ENCODE results near the gene TRDMT1. TPM values are rescaled to one million over a fixed set of nuclear protein-coding genes. Genes with fewer than 3 reads are reported as not detected.

The TRDMT1 gene
- total RNA-seq, 2 experiments from 2014 or later: 4.4 to 4.5 TPM

DNA sequence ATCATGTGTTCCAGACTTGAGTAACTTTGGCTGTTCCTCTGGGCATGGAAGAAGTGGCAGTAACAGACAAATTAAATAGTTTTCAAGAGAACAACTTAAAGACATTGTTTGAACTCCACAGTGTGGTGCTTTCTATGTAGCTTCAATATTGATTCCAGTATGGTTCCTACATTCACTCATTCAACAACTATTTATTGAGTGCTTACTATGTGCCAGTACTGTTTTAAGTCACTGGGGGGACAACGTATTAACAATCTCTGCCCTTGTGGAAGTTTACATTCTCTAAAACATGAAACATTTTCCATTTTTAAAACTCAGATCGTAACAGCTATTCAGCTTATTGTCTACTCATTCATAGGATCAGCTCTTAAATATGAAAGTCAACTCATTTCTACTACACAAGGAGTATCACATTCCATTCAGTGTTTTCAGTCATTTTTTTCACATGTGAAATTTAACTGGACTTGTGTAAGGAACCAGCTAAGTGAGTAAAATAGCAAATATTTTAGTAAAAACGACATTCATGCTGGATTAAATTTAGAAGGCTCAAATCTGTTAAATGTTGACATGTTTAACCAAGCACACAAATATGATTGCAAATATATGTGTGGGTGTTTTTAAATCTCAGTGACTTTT, 58.3 kb downstream of the TRDMT1 start:
- ATAC-seq (no peak), DNase-seq (no peak)
- intact Hi-C loops (cut with micrococcal nuclease): loop anchor here (5.0 kb wide), 1 partner anchor 116 kb away; no protein-coding TSS in a partner anchor
- H3K27me3 Mint-ChIP-seq: no peaks in the 10 kb centered on the region
- peaks cover 26% of the 10 kb centered on the region for H3K4me1 Mint-ChIP-seq (ENCODE audit: low read depth)
- peaks cover 2% of the 10 kb centered on the region for H3K36me3 Mint-ChIP-seq (ENCODE audit: low read depth)
- ChIA-PET POLR2A (interaction anchor here (1.1 kb wide), 1 partner anchor 87 kb away, joined by 5 read pairs; no protein-coding TSS in a partner anchor), CTCF (interaction anchor here (0.5 to 2.2 kb wide), 3 partner anchors 58 to 168 kb away, joined by 3 to 10 read pairs (median 6); partner anchors contain the start of gene TRDMT1)
- TF ChIP-seq, protein P1, sequence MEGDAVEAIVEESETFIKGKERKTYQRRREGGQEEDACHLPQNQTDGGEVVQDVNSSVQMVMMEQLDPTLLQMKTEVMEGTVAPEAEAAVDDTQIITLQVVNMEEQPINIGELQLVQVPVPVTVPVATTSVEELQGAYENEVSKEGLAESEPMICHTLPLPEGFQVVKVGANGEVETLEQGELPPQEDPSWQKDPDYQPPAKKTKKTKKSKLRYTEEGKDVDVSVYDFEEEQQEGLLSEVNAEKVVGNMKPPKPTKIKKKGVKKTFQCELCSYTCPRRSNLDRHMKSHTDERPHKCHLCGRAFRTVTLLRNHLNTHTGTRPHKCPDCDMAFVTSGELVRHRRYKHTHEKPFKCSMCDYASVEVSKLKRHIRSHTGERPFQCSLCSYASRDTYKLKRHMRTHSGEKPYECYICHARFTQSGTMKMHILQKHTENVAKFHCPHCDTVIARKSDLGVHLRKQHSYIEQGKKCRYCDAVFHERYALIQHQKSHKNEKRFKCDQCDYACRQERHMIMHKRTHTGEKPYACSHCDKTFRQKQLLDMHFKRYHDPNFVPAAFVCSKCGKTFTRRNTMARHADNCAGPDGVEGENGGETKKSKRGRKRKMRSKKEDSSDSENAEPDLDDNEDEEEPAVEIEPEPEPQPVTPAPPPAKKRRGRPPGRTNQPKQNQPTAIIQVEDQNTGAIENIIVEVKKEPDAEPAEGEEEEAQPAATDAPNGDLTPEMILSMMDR (IDR thresholded peaks at IDR 0.05): no peak
- no peak overlapping the region for H3K4me3 Mint-ChIP-seq
- no peak overlapping the region for H3K27ac Mint-ChIP-seq
- H3K9me3 Mint-ChIP-seq: no peaks in the 10 kb centered on the region

DNA sequence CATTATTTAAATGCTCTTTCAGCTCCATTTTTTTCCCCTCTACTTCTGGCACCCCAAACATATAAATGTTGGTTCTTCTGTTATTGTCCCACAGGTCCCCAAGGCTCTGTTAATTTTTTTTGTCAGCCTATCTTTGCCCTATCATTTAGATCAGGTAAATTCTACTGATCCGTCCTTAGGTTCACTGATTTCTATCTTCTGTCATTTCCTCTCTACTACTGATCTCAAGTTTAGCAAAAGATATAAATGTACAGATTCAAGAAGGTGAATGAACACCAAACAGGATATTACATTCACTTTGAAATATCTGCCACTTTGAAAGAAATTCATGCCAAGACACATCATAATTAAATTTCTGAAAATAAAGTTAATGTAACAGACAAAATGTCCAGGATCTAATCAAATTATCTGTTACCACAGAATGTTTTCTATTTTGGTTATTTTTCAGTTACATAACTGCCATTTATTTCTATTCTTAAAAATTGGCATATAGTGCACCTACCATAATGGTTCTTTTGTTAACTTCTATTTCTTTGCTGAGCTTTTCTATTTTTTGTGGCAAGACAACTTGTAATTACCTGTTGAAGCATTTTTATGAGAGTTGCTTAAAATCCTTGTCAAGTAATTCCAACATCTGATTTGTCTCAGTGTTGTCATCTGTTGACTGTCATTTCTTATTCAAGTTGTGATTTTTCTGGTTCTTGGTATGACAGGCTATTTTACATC, 59.8 kb downstream of the TRDMT1 start:
- ChIA-PET POLR2A (no interaction called here), CTCF (interaction anchor here (1.1 kb wide), 1 partner anchor 12 kb away, joined by 3 read pairs; no protein-coding TSS in a partner anchor)
- TF ChIP-seq, protein P1 (IDR thresholded peaks at IDR 0.05): no peak
- no peak overlapping the region for H3K4me3 Mint-ChIP-seq
- intact Hi-C loops (cut with micrococcal nuclease): loop anchor here (5.0 kb wide), 1 partner anchor 114 kb away; no protein-coding TSS in a partner anchor
- H3K9me3 Mint-ChIP-seq: no peaks in the 10 kb centered on the region
- peaks cover 26% of the 10 kb centered on the region for H3K4me1 Mint-ChIP-seq (ENCODE audit: low read depth)
- no peak for ATAC-seq
- no peaks in the 10 kb centered on the region for H3K27me3 Mint-ChIP-seq
- H3K36me3 Mint-ChIP-seq (ENCODE audit: low read depth): peaks cover 2% of the 10 kb centered on the region
- no peak overlapping the region for H3K27ac Mint-ChIP-seq
- no peak for DNase-seq

GRCh38 chr10:17140386-17140761, 61.1 kb downstream of the TRDMT1 start:
- TF ChIP-seq, protein P1 (IDR thresholded peaks at IDR 0.05): no peak
- ATAC-seq (no peak), DNase-seq (no peak)
- Mint-ChIP-seq H3K4me3 (no peak overlapping the region), H3K27ac (no peak overlapping the region), H3K9me3 (no peaks in the 10 kb centered on the region), H3K27me3 (no peaks in the 10 kb centered on the region), H3K36me3 (ENCODE audit: low read depth) (no peaks in the 10 kb centered on the region), H3K4me1 (ENCODE audit: low read depth) (peaks cover 22% of the 10 kb centered on the region)
- intact Hi-C loops (cut with micrococcal nuclease): loop anchor here (5.0 kb wide), 1 partner anchor 113 kb away; no protein-coding TSS in a partner anchor
- CTCF ChIA-PET: no interaction called here
- POLR2A ChIA-PET: interaction anchor here (1.3 kb wide), 1 partner anchor 111 kb away, joined by 4 read pairs; no protein-coding TSS in a partner anchor

DNA sequence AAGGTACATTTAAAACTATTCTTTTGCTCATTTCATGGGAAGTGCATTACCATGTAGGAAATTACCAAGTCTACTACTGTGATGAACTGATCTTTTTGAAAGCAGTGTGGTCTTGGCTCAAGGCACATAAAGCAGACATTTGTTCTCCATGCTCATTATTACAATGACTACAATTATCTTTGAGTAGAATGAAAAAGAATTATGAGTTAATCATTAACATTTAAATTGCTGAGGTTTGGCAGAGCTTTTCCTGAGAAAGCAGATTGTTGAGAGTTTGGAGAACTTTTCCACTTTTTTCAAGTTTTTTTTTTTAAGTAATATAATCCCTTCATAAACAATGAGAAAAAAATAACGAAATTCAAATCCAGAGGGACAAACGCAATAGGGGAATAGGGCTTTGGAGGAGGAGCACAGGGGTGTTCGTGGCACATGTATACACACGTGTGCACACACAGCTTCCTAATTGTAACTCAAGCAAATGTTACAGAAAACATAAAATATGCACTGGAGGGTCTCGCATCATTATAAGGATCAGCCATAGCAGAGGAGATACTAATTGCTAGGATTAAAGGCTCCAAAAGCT, 62.9 kb downstream of the TRDMT1 start:
- intact Hi-C loops (cut with micrococcal nuclease): no loop called here
- Mint-ChIP-seq H3K4me3 (no peak overlapping the region), H3K36me3 (ENCODE audit: low read depth) (no peaks in the 10 kb centered on the region), H3K27me3 (no peaks in the 10 kb centered on the region), H3K4me1 (ENCODE audit: low read depth) (peaks cover 4% of the 10 kb centered on the region), H3K27ac (no peak overlapping the region), H3K9me3 (no peaks in the 10 kb centered on the region)
- CTCF ChIA-PET: no interaction called here
- no peak for DNase-seq
- POLR2A ChIA-PET: no interaction called here
- TF ChIP-seq, protein P1 (IDR thresholded peaks at IDR 0.05): no peak
- no peak for ATAC-seq
